GM18907 (cell line): Measurements from ENCODE around the gene LYRM4.

ENCODE experiments used
- ATAC-seq: cut with Tn5 transposase; IDR thresholded peaks from one replicate; pipeline ENCODE4 v1.9.1; 2021; ENCODE audit warnings: mild to moderate bottlenecking, moderate library complexity; ENCODE audit not compliant: unreplicated experiment

LYRM4 gene

DNA sequence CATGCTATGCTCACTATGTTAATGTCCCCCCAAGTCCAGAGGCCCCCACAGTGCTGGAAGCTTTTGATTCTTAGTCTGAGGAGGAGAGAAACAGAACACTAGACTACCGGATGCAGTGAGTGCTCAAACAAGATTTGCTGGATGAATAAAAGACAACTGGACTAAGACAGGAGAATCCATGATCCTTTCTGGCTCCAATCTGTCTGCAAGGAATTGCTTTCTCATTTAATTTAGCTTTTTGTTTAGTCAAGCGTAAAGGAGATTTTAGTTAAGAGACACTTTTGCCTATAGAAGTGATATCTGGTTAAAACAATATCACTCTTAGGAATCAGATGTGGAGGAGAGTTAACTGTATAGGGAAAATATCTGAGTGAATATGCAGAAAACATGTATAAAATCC, 13.5 kb downstream of the LYRM4 start:
- ATAC-seq = no peak

GRCh38 chr6:5246141-5247097, 14.3 kb downstream of the LYRM4 start:
- no peak for ATAC-seq

DNA sequence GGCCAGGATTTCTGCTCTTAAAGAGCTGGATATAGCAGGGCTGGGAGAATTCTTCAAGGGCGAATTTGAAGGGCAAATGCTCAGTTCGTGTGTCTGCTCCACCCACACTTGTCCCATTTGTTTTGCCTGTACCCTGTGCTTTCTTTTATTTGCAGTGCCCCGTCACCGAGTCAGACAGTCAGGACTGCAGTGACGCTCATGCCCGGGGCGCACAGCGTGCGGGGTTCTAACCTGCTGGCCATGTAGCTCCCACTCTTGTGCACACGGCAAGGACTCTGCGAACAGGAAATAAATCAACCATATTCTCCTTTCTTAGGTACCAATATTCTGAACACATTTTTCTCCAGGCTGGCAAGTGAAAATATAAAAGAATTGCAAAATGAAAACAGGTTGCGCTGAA, 17.7 kb downstream of the LYRM4 start:
- no peak for ATAC-seq

DNA sequence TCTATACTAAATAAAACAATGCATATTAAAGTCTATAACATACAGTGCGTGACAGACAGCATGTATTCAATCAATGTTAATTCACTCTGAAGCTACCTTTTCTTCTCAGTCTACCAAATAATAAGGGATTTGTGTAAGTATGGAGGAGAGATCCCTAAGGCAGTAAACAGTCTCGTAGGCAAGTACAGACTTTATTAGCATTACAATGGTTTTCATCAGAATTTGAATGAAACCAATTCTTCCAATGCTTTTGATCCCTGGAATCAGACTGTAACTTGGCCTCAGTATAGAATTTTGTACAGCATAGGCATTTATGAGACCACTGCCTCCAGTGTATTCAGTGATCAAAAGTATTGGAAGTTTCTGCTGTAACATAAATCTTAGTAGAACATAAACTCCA, 19.5 kb downstream of the LYRM4 start:
- ATAC-seq = no peak

DNA sequence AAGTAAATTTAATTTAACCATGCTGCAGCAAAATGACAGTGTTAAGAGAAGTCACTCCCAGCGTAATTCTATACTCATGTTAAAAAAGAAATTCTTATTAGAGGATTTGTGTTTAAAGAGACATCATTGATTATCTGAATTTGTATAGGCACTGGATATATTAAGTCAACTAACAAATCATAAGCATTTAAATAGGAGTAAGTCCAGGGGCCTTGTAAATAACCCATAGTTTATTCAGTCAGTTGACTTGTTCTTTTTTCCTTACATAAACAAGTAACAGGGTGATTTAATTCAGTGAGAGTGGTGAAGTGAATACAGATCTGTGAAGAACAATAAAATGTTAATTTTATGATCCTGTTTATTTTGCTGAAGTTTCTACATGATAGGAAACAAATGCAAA, 22.4 kb downstream of the LYRM4 start:
- ATAC-seq = no peak

GRCh38 chr6:5237805-5238204, 22.9 kb downstream of the LYRM4 start:
- ATAC-seq = no peak

DNA sequence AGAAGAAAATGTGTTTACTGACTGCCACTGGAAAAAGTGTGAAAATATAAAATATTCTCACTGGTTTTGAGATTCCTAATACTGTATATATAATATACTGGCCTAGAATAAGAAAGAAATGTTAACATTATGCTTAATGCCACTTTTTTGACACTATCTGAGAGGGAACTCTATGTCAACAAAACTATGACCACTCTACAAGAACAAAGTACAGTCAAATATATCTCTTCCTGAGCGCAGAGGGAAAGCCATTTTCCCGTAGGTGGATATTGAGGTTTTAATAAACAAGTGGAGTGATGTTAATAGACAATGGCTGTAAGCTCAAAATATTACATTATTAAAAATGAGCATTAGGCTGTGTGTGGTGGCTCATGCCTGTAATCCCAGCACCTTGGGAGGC, 24.9 kb downstream of the LYRM4 start:
- ATAC-seq = no peak

DNA sequence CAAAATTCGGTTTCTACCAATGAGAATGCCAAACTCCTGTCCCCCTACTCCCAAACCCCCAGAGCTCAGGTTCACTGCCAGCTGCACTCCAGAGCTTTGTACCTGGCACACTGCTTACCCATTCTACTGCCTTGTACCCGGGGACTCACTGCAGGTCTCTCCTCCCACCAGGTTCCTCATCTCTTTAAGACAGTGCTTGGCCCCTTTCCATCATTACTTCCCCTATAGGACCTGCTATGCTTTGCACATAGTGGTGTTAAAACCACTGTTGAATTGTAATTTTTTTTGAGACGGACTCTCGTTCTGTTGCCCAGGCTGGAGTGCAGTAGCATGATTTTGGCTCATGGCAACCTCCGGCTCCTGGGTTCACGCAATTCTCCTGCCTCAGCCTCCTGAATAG, 25.9 kb downstream of the LYRM4 start:
- no peak for ATAC-seq

DNA sequence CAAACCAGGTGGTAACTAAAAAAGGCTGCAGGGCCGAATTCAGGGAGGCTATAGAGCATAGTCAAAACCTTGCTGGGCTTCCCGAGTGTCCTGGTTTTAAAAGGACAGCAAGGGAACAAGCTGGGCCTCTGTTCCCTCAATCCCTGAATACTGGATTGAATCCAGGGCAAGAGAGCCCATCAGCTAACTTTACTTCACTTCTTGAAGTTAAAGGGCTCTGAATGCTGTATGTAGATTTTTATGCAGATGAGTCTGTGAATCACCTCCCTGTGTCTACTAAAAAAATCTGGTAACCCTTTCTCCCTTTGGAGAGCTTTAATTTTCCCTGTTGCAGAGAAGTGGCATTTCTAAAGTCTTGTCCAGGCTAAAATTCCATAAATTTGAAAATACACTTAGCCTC, 29.5 kb downstream of the LYRM4 start:
- no peak for ATAC-seq

DNA sequence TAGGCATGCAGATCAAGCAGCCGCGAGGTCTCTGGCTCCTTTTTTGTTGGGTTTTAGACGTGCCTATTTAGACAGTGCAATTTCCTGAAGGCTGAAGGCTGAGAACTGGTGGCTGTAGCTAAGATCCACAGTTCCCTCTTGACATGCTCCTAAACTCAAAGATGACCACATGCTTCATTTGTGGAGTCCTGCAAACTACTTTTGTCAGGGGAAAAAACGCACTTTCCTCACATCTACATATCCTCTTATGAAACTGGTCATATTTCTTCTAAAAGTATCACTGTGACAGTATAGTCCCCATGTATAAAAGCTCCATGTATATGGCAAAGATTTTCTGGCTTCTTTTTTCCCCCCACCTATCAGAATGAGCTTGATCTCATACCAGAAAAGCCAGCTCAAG, 30.7 kb downstream of the LYRM4 start:
- ATAC-seq = no peak

DNA sequence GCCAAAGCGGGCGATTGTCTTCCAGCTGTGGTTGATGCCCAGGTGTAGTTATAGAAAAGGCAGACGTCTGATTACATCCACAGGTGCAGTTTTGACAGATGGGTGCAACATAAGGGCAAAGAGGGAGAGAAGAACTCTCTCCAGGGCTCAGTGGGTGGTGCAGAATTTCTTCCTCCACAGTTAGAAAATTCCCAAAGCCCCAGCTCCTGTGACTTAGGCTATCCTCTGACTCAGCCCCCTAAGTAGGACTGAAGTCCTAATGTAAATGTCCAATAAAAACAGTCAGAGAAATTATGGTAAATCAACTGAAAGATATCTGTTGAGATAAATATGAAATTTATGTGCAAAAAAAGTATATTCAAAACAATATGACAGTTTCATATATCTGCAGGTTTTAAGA, 31.4 kb downstream of the LYRM4 start:
- ATAC-seq = no peak

DNA sequence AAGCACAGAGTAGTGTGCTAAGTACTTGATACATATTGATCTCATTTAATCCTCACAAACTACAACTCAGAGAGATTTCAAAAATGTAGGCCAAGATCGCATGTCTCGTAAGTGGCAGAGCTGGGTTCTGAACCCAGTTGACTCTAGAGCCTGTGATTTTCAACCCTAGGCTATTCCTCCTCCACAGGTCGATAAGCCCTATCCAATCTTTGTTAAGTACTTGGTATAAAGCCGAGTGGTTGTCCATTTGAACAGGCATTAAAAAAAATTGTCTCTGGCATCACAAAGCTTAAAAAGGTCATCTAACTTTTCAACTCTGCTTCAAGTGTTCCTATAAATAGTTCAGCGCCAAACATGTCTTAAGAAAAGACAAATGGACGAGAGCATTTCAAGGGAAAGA, 37.4 kb downstream of the LYRM4 start:
- no peak for ATAC-seq

DNA sequence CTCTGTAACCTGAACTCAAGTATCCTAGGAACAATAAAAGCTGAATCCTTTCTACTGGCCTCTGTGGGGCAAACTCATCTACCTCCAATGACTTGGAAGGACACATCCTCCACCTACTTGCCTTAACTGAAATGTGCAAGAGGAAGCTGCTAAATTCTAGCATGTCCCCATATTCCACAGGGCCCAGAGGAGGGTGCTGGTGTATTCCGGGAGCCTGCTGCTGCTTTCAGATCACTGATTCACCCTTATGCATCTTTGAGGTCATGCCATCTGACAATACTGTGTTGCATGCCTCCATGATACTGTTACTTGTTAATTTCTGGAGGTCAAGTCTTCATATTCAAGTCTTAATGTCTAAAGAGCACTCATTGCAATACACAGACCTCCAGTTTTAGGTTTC, 40.3 kb downstream of the LYRM4 start:
- no peak for ATAC-seq

GRCh38 chr6:5219011-5219691, 41.6 kb downstream of the LYRM4 start:
- ATAC-seq = no peak

DNA sequence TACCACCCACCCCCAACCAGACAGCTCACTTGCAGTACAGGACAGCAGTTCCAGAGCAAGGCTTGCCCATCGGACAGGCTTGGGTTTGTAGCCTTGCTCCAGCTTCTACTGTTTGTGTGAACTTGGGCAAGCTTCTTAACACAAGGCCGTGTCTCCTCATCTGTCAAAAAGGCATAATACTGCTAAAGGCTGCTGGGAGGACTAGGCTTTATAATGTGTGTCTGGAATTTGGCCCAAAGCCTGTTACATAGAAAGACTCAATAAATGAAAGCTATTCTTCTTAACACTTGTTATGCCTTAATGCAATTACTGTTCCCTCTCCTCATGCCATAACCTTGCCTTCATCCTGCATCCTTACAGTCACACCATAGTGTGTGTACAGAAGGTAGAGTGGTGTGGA, 43.4 kb downstream of the LYRM4 start:
- no peak for ATAC-seq

DNA sequence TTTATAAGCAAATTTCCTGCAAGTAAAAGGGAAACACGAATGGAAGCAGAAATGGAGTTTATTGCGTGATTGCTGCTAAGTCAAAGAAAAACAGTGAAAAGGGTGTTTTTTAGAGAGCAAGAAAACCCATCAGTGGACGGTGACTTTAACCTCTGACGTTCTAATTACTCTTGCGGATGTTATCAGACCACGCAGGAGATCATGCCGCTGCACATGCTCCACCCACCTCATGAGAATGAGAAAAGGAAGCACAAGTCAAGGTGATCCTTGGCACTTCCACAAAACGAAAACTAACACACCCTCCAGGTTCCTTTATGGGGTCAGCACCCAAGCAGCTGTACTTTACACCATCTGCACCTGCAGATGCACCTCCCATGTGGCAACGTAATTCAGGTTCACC, 45.0 kb downstream of the LYRM4 start:
- no peak for ATAC-seq

DNA sequence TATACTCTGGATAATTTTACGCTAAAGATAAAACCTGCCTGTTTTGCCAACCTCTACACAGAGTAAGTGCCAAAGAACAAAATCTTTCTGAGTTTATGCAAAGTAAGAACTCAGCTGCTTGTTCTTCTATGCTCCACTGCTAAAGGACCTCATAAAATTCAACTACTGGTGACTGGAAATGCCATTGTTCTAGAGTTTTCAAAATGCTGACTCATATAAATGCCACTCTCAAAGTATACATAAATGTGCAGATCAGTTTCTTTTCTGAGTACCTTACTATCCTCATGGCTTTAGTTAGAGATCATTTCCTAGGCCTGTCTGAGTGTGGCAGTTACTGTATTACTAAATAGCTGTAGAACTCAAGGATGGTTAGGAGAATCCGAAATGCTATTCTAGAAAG, 45.6 kb downstream of the LYRM4 start:
- ATAC-seq = no peak

- no peak for ATAC-seq
Observed at GRCh38 chr6:5214570-5215052, 46.1 kb downstream of the LYRM4 start.

DNA sequence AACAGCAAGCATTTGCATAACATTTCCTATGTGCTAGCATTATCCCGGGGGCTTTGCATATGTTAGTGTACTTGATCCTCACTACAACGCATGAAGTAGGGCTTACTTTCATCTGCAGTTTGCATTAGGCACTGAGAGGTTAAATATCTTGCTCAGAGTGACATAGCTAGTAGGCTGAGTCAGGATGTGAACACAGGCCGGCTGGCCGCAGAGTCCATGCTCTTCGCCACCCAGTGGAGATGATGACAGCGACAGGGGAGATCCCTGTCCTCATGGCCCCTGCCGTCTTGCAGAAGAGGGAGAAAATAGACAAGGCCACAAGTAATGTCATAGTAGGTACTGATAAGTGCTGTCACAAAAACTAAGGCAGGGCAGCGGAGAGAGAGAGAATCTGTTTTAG, 46.9 kb downstream of the LYRM4 start:
- no peak for ATAC-seq

- ATAC-seq = no peak
Observed at GRCh38 chr6:5211492-5211891, 49.3 kb downstream of the LYRM4 start.

GRCh38 chr6:5208471-5208971, 52.2 kb downstream of the LYRM4 start:
- no peak for ATAC-seq

DNA sequence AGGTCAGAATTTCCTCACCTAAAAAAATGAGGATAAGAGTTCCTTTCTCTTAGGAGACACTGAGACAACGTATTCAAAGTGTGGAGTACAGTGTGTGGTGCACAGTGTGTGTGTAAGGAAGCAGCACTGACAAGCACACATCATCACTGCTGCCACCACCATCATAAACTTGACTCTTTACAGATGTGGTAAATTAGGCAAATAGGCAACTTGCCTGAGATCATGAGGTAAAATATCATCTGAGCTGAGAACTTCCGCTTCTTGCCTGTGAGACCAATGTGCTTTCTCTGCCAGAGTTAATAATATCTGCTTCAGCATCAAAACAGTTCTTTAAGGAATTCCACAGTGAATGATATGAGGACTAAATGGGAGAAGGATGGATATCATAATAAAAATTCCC, 52.7 kb downstream of the LYRM4 start:
- ATAC-seq = no peak
